ENCODE results near the gene SLC7A6. TPM values are rescaled to one million over a fixed set of nuclear protein-coding genes. Genes with fewer than 3 reads are reported as not detected.

The SLC7A6 gene
- total and polyA plus RNA-seq, 2 of the 13 experiments (the other 11 are each of a cell fraction or from before 2014, with no cell fraction given): 35.8 to 70.8 TPM

GRCh38 chr16:68244903-68245853 lies 19.1 kb upstream of the SLC7A6 start, which contains the start of gene PLA2G15 (continued):
- TF ChIP-seq ZBTB26 (CRISPR knock-in tag; IDR thresholded peaks at IDR 0.05; ENCODE audit: borderline replicate concordance): 0 out of 2 replicates have a peak, but pooled peaks have one; percentile 15
- TF ChIP-seq ASH2L (IDR thresholded peaks at IDR 0.05; ENCODE audit: insufficient read length, low read depth, low read length): peak; percentile 62
- no peak for TF ChIP-seq NCOR1 (IDR thresholded peaks at IDR 0.05; ENCODE audit: borderline replicate concordance, low read length)
- no peak for TF ChIP-seq REST (IDR thresholded peaks at IDR 0.05; ENCODE audit: borderline replicate concordance in 1 of 2, low read depth in 1 of 2, low read length in 2 of 2)
- peak; percentile 8; the same call in 1 of the 2 replicates for TF ChIP-seq HOXA9 (CRISPR knock-in tag; IDR thresholded peaks at IDR 0.05; ENCODE audit: borderline replicate concordance)
- peak; percentile 68 for TF ChIP-seq ATF7-NPFF (CRISPR knock-in tag; IDR thresholded peaks at IDR 0.05; ENCODE audit: low read depth)
- TF ChIP-seq ZNF101 (CRISPR knock-in tag; IDR thresholded peaks at IDR 0.05; ENCODE audit: borderline replicate concordance, low read depth): no peak
- TF ChIP-seq ZFY (CRISPR knock-in tag; IDR thresholded peaks at IDR 0.05): peak; percentile 80
- TF ChIP-seq PAF1 (CRISPR knock-in tag; IDR thresholded peaks at IDR 0.05): no peak
- peak; percentile 11; the same call in 1 of the 2 replicates for TF ChIP-seq ZNF598 (CRISPR knock-in tag; IDR thresholded peaks at IDR 0.05; ENCODE audit: borderline replicate concordance)
- 0 out of 2 replicates have a peak, but pooled peaks have one; percentile 30 for TF ChIP-seq MAFG (CRISPR knock-in tag; IDR thresholded peaks at IDR 0.05)
- TF ChIP-seq SIX1 (CRISPR knock-in tag; IDR thresholded peaks at IDR 0.05; ENCODE audit: borderline replicate concordance): no peak
- no peak for TF ChIP-seq AFF4 (CRISPR knock-in tag; IDR thresholded peaks at IDR 0.05)
- no peak; the same call in 1 of the 2 replicates for TF ChIP-seq ZNF326 (CRISPR knock-in tag; IDR thresholded peaks at IDR 0.05; ENCODE audit: borderline replicate concordance)
- TF ChIP-seq HNRNPK (IDR thresholded peaks at IDR 0.05; ENCODE audit: low read depth, low read length, poor library complexity, severe bottlenecking): no peak
- peak; percentile 59; the same call in 1 of the 2 replicates for TF ChIP-seq MYPOP (CRISPR knock-in tag; IDR thresholded peaks at IDR 0.05)
